ENCODE data around the gene TULP1.

Gene TULP1

GRCh38 chr6:35496036-35496840, 16.5 kb downstream of the TULP1 start:
- no peak for DNase-seq

- no peak for DNase-seq
Observed at GRCh38 chr6:35495258-35496035, 17.2 kb downstream of the TULP1 start.

GRCh38 chr6:35494161-35494563, 18.5 kb downstream of the TULP1 start:
- no peak for DNase-seq

GRCh38 chr6:35493307-35493983, 19.3 kb downstream of the TULP1 start:
- no peak for DNase-seq

- DNase-seq, result no peak
Observed at GRCh38 chr6:35492974-35493284, 19.8 kb downstream of the TULP1 start.

- peak; percentile 8 for DNase-seq
Observed at GRCh38 chr6:35492258-35492973, 20.3 kb downstream of the TULP1 start.

- no peak for DNase-seq
Observed at GRCh38 chr6:35491558-35492257, 21.0 kb downstream of the TULP1 start.

- DNase-seq, result no peak
Observed at GRCh38 chr6:35490821-35491557, 21.7 kb downstream of the TULP1 start.

- no peak for DNase-seq
Observed at GRCh38 chr6:35489995-35490791, 22.5 kb downstream of the TULP1 start.

- no peak for DNase-seq
Observed at GRCh38 chr6:35489066-35489465, 23.6 kb downstream of the TULP1 start.

GRCh38 chr6:35488517-35488862, 24.2 kb downstream of the TULP1 start:
- no peak for DNase-seq

- no peak for DNase-seq
Observed at GRCh38 chr6:35487658-35488516, 24.8 kb downstream of the TULP1 start.

- DNase-seq, result peak; percentile 83
Observed at GRCh38 chr6:35486005-35486925, 26.4 kb downstream of the TULP1 start.

GRCh38 chr6:35485402-35485877, 27.3 kb downstream of the TULP1 start:
- peak; percentile 19 for DNase-seq

GRCh38 chr6:35484921-35485392, 27.7 kb downstream of the TULP1 start:
- no peak for DNase-seq

- no peak for DNase-seq
Observed at GRCh38 chr6:35483893-35484645, 28.6 kb downstream of the TULP1 start.

GRCh38 chr6:35483490-35483889, 29.2 kb downstream of the TULP1 start:
- DNase-seq, result no peak

- DNase-seq, result no peak
Observed at GRCh38 chr6:35483062-35483461, 29.6 kb downstream of the TULP1 start.

Measured in DMS79 (cell line).